Upper lobe of left lung (tissue), 4 donors: ENCODE results near the gene FRMPD2.

ENCODE experiments used
- CTCF ChIP-seq, 6 experiments: fragments of 450-650 bp in 4 of 6; fragments of 200-600 bp in 2 of 6; sonication (generic) in 2 of 6; IDR thresholded peaks; one replicate each; pipeline ENCODE4 v1.5.1; 2016 to 2019; ENCODE audit warnings: antibody characterized with exemption in 6 of 6
- POLR2AphosphoS5 ChIP-seq, 2 donors: sonication (generic); formaldehyde crosslinking; IDR thresholded peaks; one replicate each; pipeline ENCODE4 v1.5.1; 2017; ENCODE audit warnings: antibody characterized with exemption in 2 of 2

- TF ChIP-seq CTCF (IDR thresholded peaks at IDR 0.05) (no peak), POLR2AphosphoS5 (IDR thresholded peaks at IDR 0.05) (no peak)
Measured at GRCh38 chr10:48252354-48252650, 22.2 kb downstream of the FRMPD2 start.
